Hepatic stellate cell (primary cell): ENCODE measurements around the gene EN1.
A peak's percentile ranks its signal among the peaks of the same experiment; 100 is the strongest.

Source experiments
- DNase-seq: peaks from one replicate; pipeline ENCODE4 v3.0.0; 2011; ENCODE audit warnings: low spot score

The EN1 gene

DNA sequence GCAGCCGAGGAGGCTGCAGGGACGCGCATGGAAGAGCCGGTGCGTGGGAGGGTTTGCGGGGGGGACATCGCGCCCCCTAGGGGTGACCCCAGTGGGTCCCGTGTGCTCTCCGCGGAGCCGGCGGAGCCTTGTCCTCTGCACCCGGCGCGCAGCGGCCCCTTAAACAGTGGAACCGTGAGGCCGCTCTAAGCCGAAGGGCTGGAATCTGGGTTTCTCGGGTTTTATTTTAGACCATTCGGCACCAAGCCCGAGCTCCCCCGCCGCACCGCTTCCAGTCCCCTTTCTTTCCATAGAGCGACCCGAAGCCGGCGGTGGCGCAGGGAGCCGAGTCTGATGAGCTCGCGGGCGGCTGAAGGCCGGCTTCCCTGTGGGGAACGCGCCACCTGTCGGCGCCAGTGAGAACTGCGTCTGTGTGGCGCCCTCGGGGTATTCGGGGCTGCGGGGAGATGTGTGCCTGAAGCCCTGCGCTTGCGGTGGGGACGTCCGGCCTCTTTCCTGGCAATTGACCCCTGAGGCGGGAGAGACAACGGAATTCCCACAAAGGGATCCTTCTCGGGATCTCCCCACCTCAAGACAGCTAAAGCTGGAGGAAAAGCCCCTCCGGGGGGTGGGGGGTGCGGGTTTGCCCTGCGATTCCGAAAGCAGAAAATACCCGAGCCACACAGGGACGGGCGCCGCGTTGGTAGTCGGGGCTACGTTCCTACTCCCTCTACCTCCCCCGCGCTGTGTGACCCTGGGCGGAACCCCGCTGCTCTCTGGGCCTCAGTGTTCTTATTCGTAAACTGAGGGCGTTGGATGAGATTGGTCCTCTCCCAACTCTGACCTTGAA is 8.2 kb upstream of the EN1 start:
- peak; percentile 91 for DNase-seq

DNA sequence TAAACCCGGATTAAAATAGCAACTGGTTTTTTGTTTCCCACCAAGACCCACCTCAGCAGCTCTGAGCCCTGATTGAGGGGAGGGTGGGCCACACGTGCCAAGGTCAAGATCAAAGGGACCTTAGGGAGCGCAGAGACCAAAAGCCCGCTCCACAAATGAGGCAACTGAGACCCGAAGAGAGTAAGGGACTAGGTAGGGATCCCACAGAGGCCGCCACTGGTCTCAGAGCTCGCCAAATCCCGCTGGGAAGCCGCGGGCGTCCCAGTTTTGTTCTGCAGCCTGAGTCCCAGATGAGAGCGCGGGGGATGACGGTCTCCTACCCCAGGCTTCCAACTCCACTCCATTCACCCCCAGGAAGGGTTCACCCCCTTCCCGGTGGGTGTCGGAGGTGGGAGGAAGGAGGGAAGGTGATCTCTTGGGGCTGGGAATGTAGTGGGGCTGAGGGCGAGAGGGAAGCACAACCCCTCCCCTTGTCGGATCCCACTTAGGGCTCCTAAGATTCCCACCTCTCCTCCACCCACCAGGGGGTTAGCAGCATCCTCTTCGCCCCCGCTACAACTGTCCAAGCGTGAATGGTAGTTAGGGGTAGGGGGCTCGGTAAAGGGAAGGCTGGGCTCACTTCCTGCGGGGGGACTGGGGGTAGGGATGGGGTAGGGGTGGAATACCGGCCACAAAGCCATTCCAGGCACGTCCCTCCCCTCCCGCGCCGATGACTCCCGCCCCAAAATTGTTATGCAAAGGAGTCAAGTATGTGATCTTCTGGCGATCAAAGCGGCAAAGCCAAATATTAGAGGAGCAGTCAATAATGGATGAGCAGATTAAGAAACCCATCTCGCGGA is 7.3 kb upstream of the EN1 start:
- DNase-seq = peak; percentile 13

DNA sequence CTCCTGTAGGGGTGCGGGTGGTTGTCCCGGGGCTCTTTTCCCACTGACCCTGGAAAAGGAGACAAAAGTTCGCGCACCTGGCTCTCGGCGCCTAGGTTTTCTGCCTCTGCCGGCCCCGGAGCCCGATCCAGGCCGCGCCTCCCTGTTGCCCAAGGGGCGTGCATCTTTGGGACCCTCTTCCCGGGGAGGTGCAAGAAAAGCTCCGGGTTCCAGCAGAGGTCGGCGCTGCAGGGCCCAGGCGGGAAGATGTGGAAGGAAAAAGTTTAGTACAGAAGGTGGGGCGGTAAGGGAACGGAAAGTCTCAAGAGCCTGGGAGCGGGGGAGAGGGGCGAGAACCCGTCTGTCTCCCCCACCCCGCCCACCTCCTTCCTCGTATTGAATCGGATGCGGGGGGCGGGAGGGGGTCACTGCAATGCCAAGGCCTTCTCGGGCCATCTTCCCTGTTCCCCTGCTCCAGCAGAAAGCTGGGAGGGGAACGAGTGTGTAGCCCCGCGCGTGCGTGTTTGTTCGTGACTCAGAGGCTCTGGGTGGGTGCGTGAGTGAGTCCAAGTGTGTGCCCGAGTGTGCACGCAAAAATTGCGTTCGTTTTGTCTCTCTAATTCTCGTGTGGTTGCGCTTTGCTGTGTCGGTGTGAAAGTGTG is 6.3 kb upstream of the EN1 start:
- no peak for DNase-seq

DNA sequence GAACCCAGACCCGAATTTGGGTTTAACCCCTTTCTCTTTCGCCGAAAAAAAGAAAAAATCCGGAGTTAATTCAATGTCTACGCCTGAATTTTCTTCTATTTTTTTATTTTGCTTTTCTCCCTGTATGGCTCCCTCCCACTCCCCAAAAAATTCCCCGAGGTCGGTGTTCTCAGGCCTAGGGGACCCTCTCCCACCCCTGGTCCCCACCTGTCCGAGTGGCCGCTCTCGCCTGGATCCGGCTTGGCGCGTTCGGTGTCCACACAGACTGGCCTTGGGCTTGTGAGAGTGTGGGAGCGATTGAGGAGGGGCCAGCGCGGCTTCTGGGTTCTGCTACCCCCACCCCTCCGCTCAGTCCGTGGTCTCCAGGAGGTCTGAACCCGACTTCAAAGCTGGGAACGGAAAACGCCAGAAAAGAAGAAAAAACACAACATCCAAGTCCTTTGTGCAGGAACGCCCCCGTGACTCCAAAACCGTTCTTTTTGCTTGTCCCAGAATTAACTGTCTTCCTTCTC is 5.7 kb upstream of the EN1 start:
- no peak for DNase-seq

DNA sequence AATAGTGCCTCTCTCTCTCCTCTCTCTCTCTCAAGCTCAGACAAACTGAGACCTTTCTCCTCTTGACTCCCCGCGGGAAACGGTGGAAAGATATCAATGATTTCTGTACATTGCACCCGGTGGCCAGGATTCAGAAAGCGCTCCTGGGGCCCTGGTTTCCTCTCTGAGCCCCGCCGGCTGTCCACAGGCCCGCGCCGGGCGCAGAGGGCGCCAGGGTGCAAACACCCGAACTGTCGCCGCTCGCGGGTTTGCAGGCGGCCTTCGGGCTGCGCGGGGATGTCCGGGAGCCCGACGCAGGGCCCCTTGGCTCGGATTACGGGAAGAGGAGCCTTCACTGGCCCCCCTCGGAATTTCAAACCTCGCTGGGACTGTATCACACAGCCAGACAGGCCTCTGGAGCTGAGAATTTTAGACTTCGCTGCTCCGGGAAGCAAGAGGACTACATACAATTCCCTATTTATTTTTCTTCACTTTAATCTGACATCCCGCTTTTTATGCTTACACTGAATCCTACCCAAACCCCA is 5.2 kb upstream of the EN1 start:
- DNase-seq = no peak

DNA sequence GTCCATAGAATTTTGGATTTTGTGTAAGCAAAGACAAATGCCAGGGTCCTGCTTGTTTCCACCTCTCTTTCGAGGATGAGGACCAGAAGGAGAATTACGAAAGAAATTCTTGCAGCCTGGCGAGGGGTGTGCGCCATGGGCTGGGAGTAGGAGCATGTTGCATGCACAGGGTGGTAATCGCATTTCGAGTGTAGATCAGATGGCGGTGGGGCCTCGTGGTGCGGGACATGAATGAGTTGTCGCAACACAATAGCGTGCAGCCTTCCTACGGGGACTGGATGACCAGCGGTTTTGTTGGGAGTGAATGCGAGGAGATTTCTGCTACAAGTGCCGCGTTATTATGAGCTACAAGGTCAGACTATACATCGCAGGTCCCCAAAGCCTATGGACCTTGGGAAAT is 4.2 kb upstream of the EN1 start:
- DNase-seq = no peak

DNA sequence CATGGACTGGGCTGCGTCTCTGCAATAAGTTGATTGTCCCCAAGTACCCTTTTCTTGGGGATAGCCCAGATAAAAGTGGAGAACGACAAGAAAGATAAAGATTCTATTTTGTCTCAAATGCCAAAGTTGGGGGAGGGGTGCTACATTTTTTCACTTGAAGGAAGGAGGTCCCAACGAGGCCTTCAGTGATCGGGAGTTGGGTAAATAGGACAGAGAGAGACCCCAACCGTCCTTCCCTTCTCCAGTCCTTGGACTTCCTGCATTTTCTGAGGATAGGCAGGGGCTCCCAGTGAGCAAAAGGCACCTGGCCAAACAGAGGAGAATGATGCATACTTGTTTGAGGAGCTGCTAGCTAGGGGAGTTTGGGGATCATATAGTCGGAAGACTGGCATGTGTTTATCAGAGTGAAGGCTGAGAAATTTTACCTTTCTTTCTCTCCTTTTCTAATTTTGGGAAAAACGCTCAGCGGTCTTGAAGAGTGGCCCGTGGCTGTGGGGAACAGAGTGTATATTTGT is 3.5 kb upstream of the EN1 start:
- no peak for DNase-seq

DNA sequence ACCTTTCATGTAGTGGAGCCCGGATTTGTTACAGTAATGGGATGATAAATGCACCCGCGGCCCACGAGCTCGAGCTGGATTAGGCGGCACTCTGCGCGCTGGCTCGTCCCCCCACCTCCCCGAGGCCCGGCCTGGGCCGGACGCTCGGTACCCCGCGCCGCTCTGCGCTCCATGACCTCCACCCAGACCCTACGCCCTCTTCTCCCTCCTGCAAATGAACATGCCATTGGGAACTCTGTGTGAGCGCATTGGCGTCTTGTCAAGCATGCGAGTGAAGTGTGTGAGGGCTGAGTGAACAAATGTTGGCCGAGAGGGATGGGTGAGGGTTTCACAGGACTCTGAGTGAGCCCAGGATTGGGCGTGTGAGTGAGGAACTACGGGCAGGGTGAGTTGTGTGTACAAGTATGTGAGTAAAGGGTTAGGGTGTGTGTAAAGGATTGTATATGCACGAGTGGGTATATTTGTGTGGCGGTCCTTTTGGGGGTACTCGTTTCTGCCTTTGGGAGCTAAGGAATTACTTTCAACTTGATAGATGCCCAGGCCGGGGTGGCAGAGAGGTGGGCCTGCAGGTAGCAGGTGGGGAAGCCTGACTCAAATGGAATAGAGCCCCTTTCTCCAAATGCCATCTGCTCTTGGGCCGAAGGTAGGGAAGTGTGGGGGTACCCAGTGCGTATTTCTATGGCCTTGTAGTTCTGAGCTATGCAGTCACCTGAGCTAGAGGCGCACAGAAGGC is 2.9 kb upstream of the EN1 start:
- no peak for DNase-seq

DNA sequence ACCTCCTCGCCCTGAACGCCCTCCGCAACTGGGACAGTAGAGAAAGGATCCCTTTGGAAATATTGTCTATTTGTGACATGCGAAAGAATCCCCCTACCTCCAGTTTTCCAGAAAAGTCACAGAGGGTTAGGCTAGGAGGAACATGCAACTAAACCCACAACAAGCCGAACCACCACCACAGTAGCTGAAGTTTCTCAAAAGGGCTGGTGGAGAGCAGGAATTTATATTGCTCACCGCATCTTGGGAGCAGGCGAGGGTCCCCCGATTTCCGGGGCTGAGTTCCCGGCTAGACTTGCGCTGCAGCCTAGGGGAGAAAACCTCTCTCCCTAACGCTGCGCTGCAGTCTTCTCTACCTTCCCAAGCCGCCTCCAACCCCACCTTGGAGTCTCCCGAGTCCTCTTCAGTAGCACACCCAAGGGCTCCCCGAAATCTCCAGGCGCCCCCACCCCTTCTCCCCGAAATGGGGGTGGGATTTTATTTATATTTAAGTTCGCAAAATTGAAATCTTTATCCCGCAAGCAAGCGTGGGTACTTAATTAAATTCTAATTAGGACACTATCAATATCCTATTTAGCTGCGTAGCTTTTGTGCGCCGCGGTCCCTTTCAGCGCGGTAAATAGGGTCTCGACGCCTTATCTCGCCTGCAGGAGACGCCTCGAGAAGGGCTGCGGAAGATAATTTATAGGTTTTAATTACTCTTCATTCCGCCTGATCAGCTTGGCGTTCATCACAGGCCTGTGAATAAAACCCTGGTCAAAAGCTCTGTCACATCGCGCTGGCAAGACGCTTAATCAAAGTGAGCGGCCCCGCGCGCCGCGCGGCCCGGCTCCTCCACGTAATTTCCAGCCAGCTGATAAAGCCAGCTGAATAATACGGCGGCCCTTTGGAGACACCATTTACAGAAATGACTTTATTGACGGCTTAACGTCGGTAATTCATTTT is 2.0 kb upstream of the EN1 start:
- DNase-seq = no peak

DNA sequence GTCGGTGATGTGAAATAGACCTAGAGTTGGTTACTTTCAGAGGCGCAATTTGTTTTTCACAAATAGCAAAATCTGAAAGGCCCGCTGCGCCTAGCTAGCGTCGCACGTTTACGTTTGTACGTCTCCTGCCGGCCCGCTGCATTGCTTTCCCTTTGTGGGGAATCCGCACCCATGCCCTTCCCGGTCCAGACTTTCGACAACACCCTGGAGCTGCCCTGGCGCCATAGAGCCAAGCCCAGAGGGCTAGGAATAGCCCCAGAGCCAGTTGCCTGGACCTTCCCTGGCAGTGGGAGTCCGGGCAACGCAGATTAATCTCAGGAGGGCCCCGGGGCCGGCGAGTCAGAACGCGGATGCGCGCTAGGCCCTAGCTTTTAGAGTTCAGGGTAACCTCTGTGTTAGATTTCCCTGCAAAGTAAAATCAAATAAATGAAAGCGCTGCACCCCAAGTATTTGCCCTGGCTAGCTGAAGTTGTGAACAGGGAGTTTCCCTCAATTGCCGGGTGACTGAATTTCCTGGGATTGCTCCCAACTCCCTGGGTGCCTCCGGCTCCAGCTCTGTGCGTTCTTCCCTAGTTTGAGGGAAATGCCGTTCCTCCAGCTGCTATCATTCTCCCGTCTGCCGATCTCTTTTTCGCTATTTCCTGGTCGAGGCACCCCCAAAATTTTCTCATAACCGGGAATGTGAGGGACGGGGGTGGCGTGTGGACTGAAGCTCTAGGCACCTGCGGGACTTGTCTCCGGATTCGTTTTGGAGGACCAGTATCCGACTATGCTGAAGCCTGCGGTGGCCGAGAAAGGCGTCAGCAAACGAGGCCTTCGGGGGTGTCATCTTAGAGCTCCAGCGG is 1.2 kb upstream of the EN1 start:
- DNase-seq = no peak

DNA sequence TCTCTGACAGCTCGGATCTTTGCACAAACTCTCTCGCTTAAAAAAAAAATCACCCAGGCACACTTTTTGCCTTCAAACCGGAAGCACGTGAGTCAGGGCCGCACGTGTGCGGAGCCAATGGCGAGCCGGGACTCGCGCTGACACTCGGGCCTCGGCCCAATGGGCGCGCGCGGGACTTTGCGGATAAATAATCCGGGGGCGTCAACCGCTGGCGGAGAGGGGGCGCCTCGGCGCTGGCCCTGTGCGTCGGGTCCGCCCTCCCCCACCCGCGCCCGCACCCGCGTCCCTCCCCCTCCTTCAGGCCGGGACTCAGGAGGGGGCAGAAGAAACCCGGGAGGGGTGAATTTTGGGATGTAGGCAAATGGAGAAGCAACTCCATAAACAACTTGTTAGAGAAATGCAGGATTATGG is 319 bp upstream of the EN1 start:
- no peak for DNase-seq

DNA sequence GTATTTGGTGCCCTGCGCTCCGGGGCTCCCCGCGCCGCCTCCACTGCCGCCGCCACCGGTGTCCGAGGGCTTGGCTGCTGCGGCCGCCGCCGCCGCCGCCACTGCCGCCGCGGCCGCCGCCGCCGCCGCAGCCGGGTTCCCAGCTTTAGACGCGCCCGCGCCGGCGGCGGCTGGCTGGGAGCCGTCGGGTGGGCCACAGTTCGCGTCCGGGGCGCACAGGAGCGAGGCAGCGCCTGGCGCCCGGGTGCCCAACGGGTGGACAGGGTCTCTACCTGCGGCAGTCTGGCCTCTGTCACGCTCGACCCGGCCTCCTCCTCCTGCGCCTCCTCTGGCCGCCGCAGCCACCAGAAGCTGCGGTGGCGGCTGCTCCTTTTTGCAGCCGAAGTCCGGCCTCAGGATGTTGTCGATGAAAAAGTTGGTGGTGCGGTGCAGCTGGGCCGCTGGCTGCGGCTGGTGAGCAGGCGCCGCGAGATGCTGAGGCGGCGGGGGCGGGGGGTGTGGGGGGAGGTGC is 951 bp downstream of the EN1 start:
- no peak for DNase-seq

DNA sequence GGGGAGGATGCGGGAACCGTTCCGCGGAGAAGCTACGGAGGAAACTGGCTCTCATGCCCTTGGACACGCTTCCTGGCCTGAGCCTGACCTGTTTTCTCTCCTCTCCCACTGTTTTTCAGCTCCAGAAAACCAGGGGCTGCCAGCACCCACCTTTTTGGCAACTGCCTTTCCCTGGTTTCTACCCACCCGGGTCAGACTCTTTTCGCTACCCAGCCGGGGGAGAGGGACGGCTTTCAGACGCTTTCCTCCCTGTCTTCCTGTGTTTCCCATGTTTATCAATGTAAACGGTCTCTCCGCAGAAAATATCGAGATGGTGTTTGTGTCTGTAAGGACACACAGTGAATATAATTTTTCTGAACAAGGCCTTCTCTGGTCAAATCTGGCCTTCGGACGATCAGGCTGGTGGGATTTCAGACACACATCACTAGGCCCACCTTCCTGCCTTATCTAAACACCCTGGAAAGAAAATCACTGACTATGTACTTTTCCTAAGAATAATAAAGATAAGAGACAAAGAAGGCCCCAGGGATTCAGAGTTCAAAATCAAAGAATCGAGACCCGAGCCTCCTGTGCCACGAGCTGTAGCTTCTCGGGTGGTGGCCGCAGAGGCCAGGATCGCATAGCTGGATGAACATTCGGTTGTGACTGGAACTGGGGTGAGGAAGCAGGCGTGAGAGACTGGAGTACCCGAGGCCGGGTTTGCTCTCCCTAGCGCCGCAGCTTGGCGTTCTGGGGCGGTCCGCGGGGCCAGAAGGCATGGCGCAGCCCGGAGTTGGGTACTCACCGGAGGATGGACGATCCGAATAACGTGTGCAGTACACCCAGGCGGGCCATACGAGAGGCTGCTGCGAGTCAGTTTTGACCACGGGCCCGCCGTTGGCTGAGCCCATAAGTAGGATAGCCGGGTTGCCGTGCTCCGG is 1.7 kb downstream of the EN1 start:
- no peak for DNase-seq

DNA sequence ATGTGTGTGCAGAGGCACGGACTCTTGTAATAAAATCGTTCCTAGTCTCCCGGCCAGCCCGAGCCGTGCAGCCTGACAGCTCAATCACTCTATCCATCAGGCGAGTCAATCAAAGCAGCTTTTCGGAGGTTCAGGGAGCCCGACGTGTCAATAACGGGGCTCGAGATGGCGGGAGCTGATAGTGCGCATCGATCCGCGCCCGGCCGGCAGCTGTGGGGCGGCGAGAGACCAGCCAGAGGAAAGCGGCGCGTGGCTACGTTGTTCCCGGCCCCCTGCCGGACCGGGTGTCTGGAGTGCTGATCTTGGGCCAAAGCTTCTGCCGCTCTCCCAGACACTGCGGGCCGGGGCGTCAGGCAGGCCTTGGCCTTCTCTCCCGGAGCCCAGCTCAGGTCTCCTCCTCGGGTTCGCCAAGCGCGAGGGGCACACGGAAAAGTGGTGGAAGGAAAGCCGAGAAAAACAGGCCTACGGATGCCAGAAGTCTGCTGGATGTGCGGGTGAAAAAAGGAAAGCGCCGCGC is 2.4 kb downstream of the EN1 start:
- DNase-seq = no peak

DNA sequence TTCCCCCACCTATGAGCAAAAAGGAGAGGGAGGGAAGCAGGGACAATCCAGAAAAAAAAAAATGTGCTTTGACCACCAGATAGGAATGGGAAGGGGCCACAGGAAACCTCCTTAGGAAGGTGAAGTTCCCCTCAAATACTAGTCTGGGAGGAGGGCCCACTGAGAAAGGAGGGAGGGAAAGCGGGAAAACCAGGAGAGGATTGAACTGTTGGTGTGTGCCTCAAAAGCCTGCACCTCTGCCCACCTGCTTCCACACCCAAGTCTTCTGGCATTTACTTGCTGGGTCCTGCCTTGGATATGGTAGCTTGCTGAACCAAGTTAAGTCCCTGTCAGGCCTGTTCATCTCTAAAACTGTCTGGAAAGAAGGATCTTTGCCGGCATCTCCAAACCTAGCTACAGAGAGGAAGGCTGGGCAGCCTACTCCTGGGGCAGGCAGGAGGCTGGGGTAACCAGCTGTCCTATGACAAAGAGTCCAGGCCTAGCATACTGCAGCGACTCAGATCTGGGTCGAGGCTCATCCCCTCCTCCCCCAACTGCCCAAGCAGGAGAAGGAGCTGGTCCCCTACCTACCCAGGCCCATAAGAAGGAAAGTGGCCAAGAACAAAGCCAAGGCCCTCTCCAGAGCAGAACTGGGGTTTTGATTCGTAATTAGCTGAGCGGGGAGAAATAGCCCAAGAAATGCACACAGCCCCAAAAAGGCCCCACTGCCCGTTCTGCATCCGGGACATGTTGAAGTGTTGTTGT is 3.0 kb downstream of the EN1 start:
- DNase-seq = no peak

DNA sequence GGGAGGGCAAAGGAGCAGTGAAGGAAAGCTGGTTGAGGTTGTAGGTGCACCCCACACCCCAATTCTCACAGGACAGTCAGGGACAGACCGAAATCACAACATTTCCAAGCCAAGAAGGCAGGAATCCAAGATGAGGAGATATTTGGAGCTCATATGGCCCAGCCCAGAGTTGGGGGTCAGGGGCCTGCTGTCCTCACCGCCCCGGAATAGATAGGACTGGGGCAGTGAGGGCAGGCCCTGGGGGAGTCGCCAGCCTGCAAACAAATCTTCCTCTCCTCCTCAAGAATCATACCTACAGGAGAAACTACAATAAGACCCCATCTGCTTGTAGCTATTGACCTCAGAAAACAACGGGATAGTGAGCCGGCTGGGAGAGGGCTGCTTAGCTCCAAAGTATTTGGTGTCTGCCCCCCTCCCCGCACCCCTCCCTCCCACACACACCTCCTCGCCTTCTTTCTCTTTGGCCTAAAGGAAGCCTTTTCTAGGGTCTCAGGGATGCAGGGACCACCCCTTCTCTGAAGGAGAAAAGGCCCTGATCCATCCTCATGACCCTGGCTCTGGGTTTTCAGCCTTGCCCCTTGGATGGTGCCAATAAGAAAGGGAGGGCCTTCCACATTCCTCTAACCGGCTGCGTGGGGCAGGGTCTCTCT is 3.8 kb downstream of the EN1 start:
- DNase-seq = no peak
